GM23338 (cell line): Measurements from ENCODE around the gene NTRK3. TPM values are rescaled to one million over a fixed set of nuclear protein-coding genes. Genes with fewer than 3 reads are reported as not detected.
A peak's percentile ranks its signal among the peaks of the same experiment; 100 is the strongest.

Experiments
- ATAC-seq: fragments of 200-7000 bp; cut with Tn5 transposase; 3 replicates; pipeline ENCODE4 v1.9.1; 2020
- DNase-seq: peaks from one replicate; pipeline ENCODE4 v3.0.0-alpha.2; 2015; ENCODE audit warnings: low spot score
- H2AFZ ChIP-seq: fragments of 200-600 bp; sonication (generic); 2 replicates; pipeline ENCODE4 v1.8.0; 2016; ENCODE audit warnings: antibody characterized with exemption, mild to moderate bottlenecking, moderate library complexity
- H3F3A ChIP-seq: fragments of 200-600 bp; sonication (generic); replicated peaks from 2 replicates; pipeline ENCODE4 v1.8.0; 2017; ENCODE audit warnings: antibody characterized with exemption, mixed run types, low read depth
- H3K27ac ChIP-seq: fragments of 200-600 bp; sonication (generic); 2 replicates; pipeline ENCODE4 v1.6.1; 2016; ENCODE audit warnings: low read depth
- H3K27me3 ChIP-seq: fragments of 200-600 bp; sonication (generic); 2 replicates; pipeline ENCODE4 v1.8.0; 2016; ENCODE audit warnings: mild to moderate bottlenecking, mixed run types, moderate library complexity; ENCODE audit not compliant: insufficient read depth
- H3K36me3 ChIP-seq: fragments of 200-600 bp; sonication (generic); 2 replicates; pipeline ENCODE4 v1.8.0; 2016; ENCODE audit warnings: mild to moderate bottlenecking; ENCODE audit not compliant: insufficient read depth
- H3K4me1 ChIP-seq: fragments of 200-600 bp; sonication (generic); 2 replicates; pipeline ENCODE4 v1.8.0; 2016; ENCODE audit warnings: mild to moderate bottlenecking, moderate library complexity; ENCODE audit not compliant: insufficient read depth
- H3K4me2 ChIP-seq: fragments of 200-600 bp; sonication (generic); 2 replicates; pipeline ENCODE4 v1.7.1; 2017; ENCODE audit warnings: mixed run types
- H3K4me3 ChIP-seq: fragments of 200-600 bp; sonication (generic); 2 replicates; pipeline ENCODE4 v1.6.1; 2016; ENCODE audit warnings: mixed run types
- H3K79me2 ChIP-seq: fragments of 200-600 bp; sonication (generic); replicated peaks from 2 replicates; pipeline ENCODE4 v1.8.0; 2017; ENCODE audit warnings: mild to moderate bottlenecking; ENCODE audit not compliant: insufficient read depth
- H3K9me2 ChIP-seq: fragments of 200-600 bp; sonication (generic); 2 replicates; pipeline ENCODE4 v1.8.0; 2017; ENCODE audit not compliant: insufficient read depth
- H4K20me1 ChIP-seq: fragments of 200-600 bp; sonication (generic); replicated peaks from 2 replicates; pipeline ENCODE4 v1.8.0; 2017; ENCODE audit warnings: mild to moderate bottlenecking; ENCODE audit not compliant: insufficient read depth
- H3K27ac Mint-ChIP-seq: 2 replicates; pipeline ENCODE4 v1.8.0; 2020; ENCODE audit warnings: inconsistent platforms, mild to moderate bottlenecking, moderate library complexity, mixed read lengths
- H3K27me3 Mint-ChIP-seq: 3 replicates; pipeline ENCODE4 v1.8.0; 2022; ENCODE audit warnings: low read depth, mild to moderate bottlenecking, moderate library complexity, mixed read lengths, inconsistent platforms; ENCODE audit not compliant: insufficient read depth, poor library complexity
- H3K36me3 Mint-ChIP-seq: 3 replicates; pipeline ENCODE4 v1.8.0; 2021; ENCODE audit warnings: low read depth, mild to moderate bottlenecking, inconsistent platforms, moderate library complexity, mixed read lengths
- H3K4me1 Mint-ChIP-seq: 3 replicates; pipeline ENCODE4 v1.8.0; 2020; ENCODE audit warnings: mild to moderate bottlenecking, inconsistent platforms, mixed read lengths
- H3K4me3 Mint-ChIP-seq: 3 replicates; pipeline ENCODE4 v1.8.0; 2021; ENCODE audit warnings: moderate library complexity, mild to moderate bottlenecking, inconsistent platforms, mixed read lengths
- H3K9me3 Mint-ChIP-seq: 3 replicates; pipeline ENCODE4 v1.8.0; 2020; ENCODE audit warnings: moderate library complexity, mild to moderate bottlenecking, inconsistent platforms, mixed read lengths
- CREB1 ChIP-seq: fragments of 250-450 bp; sonication (Bioruptor Pico); IDR thresholded peaks from 2 replicates; pipeline ENCODE4 v1.5.0; 2020; ENCODE audit warnings: low read depth, mild to moderate bottlenecking, moderate library complexity
- ETS1 ChIP-seq: IDR thresholded peaks from 2 replicates; pipeline ENCODE4 v1.6.1; 2016; ENCODE audit warnings: antibody characterized with exemption
- EZH2 ChIP-seq: fragments of 200-600 bp; sonication (generic); IDR thresholded peaks from one replicate; pipeline ENCODE4 v1.8.0; 2017; ENCODE audit warnings: antibody characterized with exemption, mild to moderate bottlenecking, low read depth; ENCODE audit not compliant: unreplicated experiment
- JUNB ChIP-seq: IDR thresholded peaks from one replicate; pipeline ENCODE4 v1.6.1; 2016; ENCODE audit warnings: antibody characterized with exemption; ENCODE audit not compliant: unreplicated experiment
- POLR2AphosphoS5 ChIP-seq: IDR thresholded peaks from 2 replicates; pipeline ENCODE4 v1.6.1; 2016; ENCODE audit warnings: antibody characterized with exemption, low read depth
- REST ChIP-seq: IDR thresholded peaks from one replicate; pipeline ENCODE4 v1.6.1; 2018; ENCODE audit warnings: antibody characterized with exemption; ENCODE audit not compliant: unreplicated experiment
- STAT1 ChIP-seq: IDR thresholded peaks from one replicate; pipeline ENCODE4 v1.6.1; 2016; ENCODE audit warnings: antibody characterized with exemption; ENCODE audit not compliant: unreplicated experiment
- ZNF114 ChIP-seq: fragments of 250-450 bp; sonication (Bioruptor Pico); IDR thresholded peaks from 2 replicates; pipeline ENCODE4 v1.5.0; 2020; ENCODE audit warnings: mild to moderate bottlenecking, moderate library complexity
- ZNF331 ChIP-seq: fragments of 250-450 bp; sonication (Bioruptor Pico); IDR thresholded peaks from 2 replicates; pipeline ENCODE4 v1.5.0; 2020; ENCODE audit warnings: low read depth, mild to moderate bottlenecking, moderate library complexity
- ZNF462 ChIP-seq: fragments of 250-450 bp; sonication (Bioruptor Pico); IDR thresholded peaks from 2 replicates; pipeline ENCODE4 v1.5.0; 2020; ENCODE audit warnings: mild to moderate bottlenecking, moderate library complexity
- polyA plus RNA-seq: library from polyadenylated mRNA; unstranded; fragments of >200 nt; fragmentation: Nextera tagmentation; extraction: Ambion mirVana; gene quantifications from 2 replicates; pipeline ENCODE4 v1.2.1, GENCODE V29; 2016
- total RNA-seq: library from RNA; depleted of rRNA; stranded (reverse); fragments of >200 nt; shearing (Covaris generic); gene quantifications from 2 replicates; pipeline ENCODE4 v1.2.3, GENCODE V29; 2014

Gene NTRK3
- total and polyA plus RNA-seq, 2 experiments from 2014 or later: 3.1 to 5.3 TPM

- no peak for TF ChIP-seq ZNF462 (CRISPR knock-in tag)
- TF ChIP-seq ZNF331 (CRISPR knock-in tag): no peak
Observed at GRCh38 chr15:88016406-88016805, 240.1 kb downstream of the NTRK3 start (continued).

- H3K4me2 ChIP-seq: 0 out of 2 replicates have a peak overlapping the region, but pooled peaks have one; percentile 25
- Mint-ChIP-seq H3K27me3 (no peaks in the 10 kb centered on the region), H3K4me1 (peaks cover 33% of the 10 kb centered on the region), H3K27ac (peak overlapping the region; percentile 82), H3K36me3 (no peaks in the 10 kb centered on the region), H3K4me3 (no peak overlapping the region), H3K9me3 (no peaks in the 10 kb centered on the region)
- peak; percentile 28 for DNase-seq
- H3K79me2 ChIP-seq: no peaks in the 10 kb centered on the region
- H2AFZ ChIP-seq: 0 out of 2 replicates have a peak overlapping the region, but pooled peaks have one; percentile 32
- H3F3A ChIP-seq: no peaks in the 10 kb centered on the region
- H3K36me3 ChIP-seq: no peaks in the 10 kb centered on the region
- peak; percentile 67 for ATAC-seq
- H3K9me2 ChIP-seq: 0 out of 2 replicates have a peak, but pooled peaks cover 5% of the 10 kb centered on the region
- no peaks in the 10 kb centered on the region for H4K20me1 ChIP-seq
- H3K27ac ChIP-seq: no peak overlapping the region
- H3K4me3 ChIP-seq: no peak overlapping the region
- H3K27me3 ChIP-seq: no peaks in the 10 kb centered on the region
- peaks cover 17% of the 10 kb centered on the region for H3K4me1 ChIP-seq
- TF ChIP-seq STAT1 (no peak), ETS1 (no peak), ZNF331 (CRISPR knock-in tag) (no peak), JUNB (no peak), CREB1 (CRISPR knock-in tag) (no peak), EZH2 (no peak), POLR2AphosphoS5 (no peak), ZNF114 (CRISPR knock-in tag) (no peak), REST (no peak)
Observed at GRCh38 chr15:88015228-88015860, 241.2 kb downstream of the NTRK3 start.
